Fibroblast of lung (primary cell): ENCODE results near the gene EPSTI1. TPM values are rescaled to one million over a fixed set of nuclear protein-coding genes. Genes with fewer than 3 reads are reported as not detected.
A peak's percentile ranks its signal among the peaks of the same experiment; 100 is the strongest.

Experiments used
- DNase-seq, 2 donors: peaks; one replicate each; pipeline versions ENCODE4 v3.0.0 to v3.0.0-alpha.2; 2010; ENCODE audit warnings: low read depth in 2 of 2
- H2AFZ ChIP-seq: 2 replicates; pipeline ENCODE4 v1.5.1; 2012; ENCODE audit warnings: low read length, control low read depth, inconsistent platforms
- H3K27ac ChIP-seq: 2 replicates; pipeline ENCODE4 v1.5.1; 2011; ENCODE audit warnings: low read length, control low read depth; ENCODE audit not compliant: insufficient read depth
- H3K27me3 ChIP-seq: 2 replicates; pipeline ENCODE4 v1.5.1; 2011; ENCODE audit warnings: mild to moderate bottlenecking, low read length; ENCODE audit not compliant: control insufficient read depth, insufficient read depth
- H3K36me3 ChIP-seq: 2 replicates; pipeline ENCODE4 v1.5.1; 2011; ENCODE audit warnings: low read length; ENCODE audit not compliant: control insufficient read depth, insufficient read depth
- H3K4me1 ChIP-seq: 2 replicates; pipeline ENCODE4 v1.5.1; 2011; ENCODE audit warnings: low read length; ENCODE audit not compliant: control insufficient read depth, insufficient read depth; ENCODE audit errors: extremely low read depth
- H3K4me2 ChIP-seq: 2 replicates; pipeline ENCODE4 v1.5.1; 2011; ENCODE audit warnings: low read length, control low read depth; ENCODE audit not compliant: insufficient read depth; ENCODE audit errors: extremely low read depth
- H3K4me3 ChIP-seq, 4 experiments: fragments of 200-600 bp in 1 of 4; sonication (generic) in 1 of 4; replicated peaks in 1 of 4; 2 replicates each; pipeline ENCODE4 v1.5.1; 2011 to 2016; ENCODE audit warnings: low read length in 4 of 4, low read depth in 3 of 4, mild to moderate bottlenecking in 3 of 4, control low read depth in 2 of 4, inconsistent platforms in 1 of 4, mixed read lengths in 1 of 4; ENCODE audit not compliant: insufficient read depth in 1 of 4; ENCODE audit errors: control extremely low read depth in 1 of 4
- H3K79me2 ChIP-seq: 2 replicates; pipeline ENCODE4 v1.5.1; 2012; ENCODE audit warnings: mild to moderate bottlenecking, low read length, inconsistent platforms; ENCODE audit not compliant: control insufficient read depth, insufficient read depth
- H3K9ac ChIP-seq: 2 replicates; pipeline ENCODE4 v1.5.1; 2011; ENCODE audit warnings: mild to moderate bottlenecking, low read length, control low read depth; ENCODE audit not compliant: insufficient read depth
- H3K9me3 ChIP-seq: 2 replicates; pipeline ENCODE4 v1.5.1; 2012; ENCODE audit warnings: low read depth, low read length; ENCODE audit not compliant: control insufficient read depth, insufficient read depth
- H4K20me1 ChIP-seq: 2 replicates; pipeline ENCODE4 v1.5.1; 2011; ENCODE audit warnings: low read length; ENCODE audit not compliant: control insufficient read depth, insufficient read depth; ENCODE audit errors: extremely low read depth
- CTCF ChIP-seq, 2 donors: IDR thresholded peaks in 1 of 2; conservative IDR thresholded peaks in 1 of 2; 1 replicate in 1 of 2; 2 replicates in 1 of 2; pipeline ENCODE4 v1.5.1; 2011 to 2012; ENCODE audit warnings: low read length in 2 of 2, control low read depth in 1 of 2, inconsistent platforms in 1 of 2, low read depth in 1 of 2, mild to moderate bottlenecking in 1 of 2
- EZH2 ChIP-seq: IDR thresholded peaks from 2 replicates; pipeline ENCODE4 v1.5.1; 2012; ENCODE audit warnings: low read length, control low read depth, mild to moderate bottlenecking; ENCODE audit errors: missing control alignments
- polyA plus RNA-seq, 2 donors: library from polyadenylated mRNA; depleted of rRNA in 1 of 2; stranded (reverse) in 1 of 2; unstranded in 1 of 2; fragments of >200 nt; gene quantifications; 2 replicates each; pipeline ENCODE4 v1.2.1, GENCODE V29; 2011 to 2012; ENCODE audit warnings: missing spikeins in 1 of 2
- total RNA-seq: library from RNA; depleted of rRNA; stranded (reverse); fragments of >200 nt; gene quantifications from 2 replicates; pipeline ENCODE4 v1.2.1, GENCODE V29; 2014

The EPSTI1 gene
- total and polyA plus RNA-seq, 2 donors (not counting 1 experiment from before 2014, with no cell fraction given): 5.6 to 10.9 TPM

DNA sequence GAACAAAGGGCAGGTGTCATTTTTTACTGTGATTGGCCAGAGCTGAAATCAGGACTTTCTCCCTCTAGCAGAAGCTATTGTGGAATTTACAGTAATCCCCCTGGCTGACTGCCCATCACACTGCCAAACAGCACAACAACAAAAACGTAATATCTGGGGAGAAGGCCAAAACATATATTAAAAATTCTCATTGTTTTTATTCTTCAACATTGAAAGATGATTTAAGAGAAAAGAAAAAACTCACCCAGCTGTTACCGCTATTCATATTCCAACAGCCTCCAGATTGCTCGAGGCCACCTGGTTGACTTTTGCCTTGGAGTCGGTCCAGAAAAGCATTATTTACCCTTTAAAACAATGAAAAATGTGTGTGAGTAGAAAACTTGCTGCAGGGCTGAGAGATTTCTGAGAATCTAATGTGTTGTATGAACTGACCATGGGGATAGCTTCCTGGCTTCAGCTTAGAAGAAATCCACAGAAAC lies 97.2 kb downstream of the EPSTI1 start:
- peak; percentile 6 to 85 for DNase-seq
- H2AFZ ChIP-seq: no peak overlapping the region
- no peak overlapping the region for H3K9ac ChIP-seq
- no peaks in the 10 kb centered on the region for H3K36me3 ChIP-seq
- no peaks in the 10 kb centered on the region for H3K79me2 ChIP-seq
- no peaks in the 10 kb centered on the region for H3K27me3 ChIP-seq
- H3K9me3 ChIP-seq: no peaks in the 10 kb centered on the region
- H3K4me3 ChIP-seq: no peak overlapping the region
- TF ChIP-seq CTCF (conservative IDR thresholded peaks at IDR 0.05 in 1 of 2, IDR thresholded peaks at IDR 0.05 in 1 of 2; ENCODE audit: low read depth in 1 of 2, low read length in 2 of 2) (no peak), EZH2 (no peak)
- no peak overlapping the region for H3K27ac ChIP-seq
- H3K4me1 ChIP-seq: no peaks in the 10 kb centered on the region
- H3K4me2 ChIP-seq: no peak overlapping the region
- no peaks in the 10 kb centered on the region for H4K20me1 ChIP-seq

DNA sequence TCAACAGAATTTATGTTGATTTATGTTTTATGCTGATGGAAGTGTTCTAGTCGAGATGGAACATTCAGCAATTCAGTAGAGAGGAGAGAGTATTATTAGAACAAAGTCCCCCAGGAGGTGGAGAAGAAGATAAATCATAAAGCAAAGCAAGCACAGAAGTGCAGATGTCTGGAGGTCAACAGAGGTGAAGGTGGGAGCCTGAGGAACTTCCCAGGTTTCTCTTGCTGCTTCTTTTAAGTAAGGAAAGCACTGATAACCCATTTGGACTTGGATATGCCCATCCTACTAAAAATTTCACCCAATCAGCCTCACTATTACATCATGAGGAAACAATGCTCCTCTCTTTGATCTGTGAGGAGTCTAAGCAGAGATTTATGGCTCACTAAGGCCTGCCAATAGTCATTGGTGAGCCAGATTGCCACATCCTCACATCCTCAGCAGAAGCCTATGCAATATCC lies 98.8 kb downstream of the EPSTI1 start:
- no peak overlapping the region for H3K27ac ChIP-seq

DNA sequence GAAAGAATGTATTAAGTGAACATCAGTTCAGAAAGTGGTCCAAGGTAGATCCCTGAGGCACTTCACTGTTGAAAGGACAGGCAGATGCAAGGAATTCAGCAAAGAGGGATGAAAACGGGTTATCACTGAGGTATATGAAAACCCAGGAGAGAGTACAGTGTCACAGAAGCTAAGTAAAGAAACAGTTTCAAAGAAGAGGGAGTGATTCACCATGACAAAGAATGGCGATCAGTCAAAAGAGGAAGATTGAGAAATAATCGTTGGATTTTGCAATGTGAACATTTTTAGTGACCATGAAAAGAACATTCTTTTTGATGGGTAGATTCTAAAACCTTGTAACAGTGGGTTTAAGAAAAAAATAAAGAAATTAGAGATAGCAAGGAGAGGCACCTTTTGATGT lies 99.3 kb downstream of the EPSTI1 start:
- H3K79me2 ChIP-seq: no peaks in the 10 kb centered on the region
- TF ChIP-seq EZH2 (no peak), CTCF (conservative IDR thresholded peaks at IDR 0.05 in 1 of 2, IDR thresholded peaks at IDR 0.05 in 1 of 2; ENCODE audit: low read depth in 1 of 2, low read length in 2 of 2) (no peak)
- no peak overlapping the region for H3K4me2 ChIP-seq
- H3K9ac ChIP-seq: no peak overlapping the region
- DNase-seq: peak in 1 of 2 donors; percentile 69
- H3K9me3 ChIP-seq: no peaks in the 10 kb centered on the region
- no peaks in the 10 kb centered on the region for H3K4me1 ChIP-seq
- H3K36me3 ChIP-seq: no peaks in the 10 kb centered on the region
- H3K4me3 ChIP-seq: no peak overlapping the region
- no peak overlapping the region for H3K27ac ChIP-seq
- H3K27me3 ChIP-seq: no peaks in the 10 kb centered on the region
- no peak overlapping the region for H2AFZ ChIP-seq
- no peaks in the 10 kb centered on the region for H4K20me1 ChIP-seq

More for the DNA sequence above, 98.8 kb downstream of the EPSTI1 start:
- no peaks in the 10 kb centered on the region for H3K4me1 ChIP-seq
- H3K27me3 ChIP-seq: no peaks in the 10 kb centered on the region
- H3K79me2 ChIP-seq: no peaks in the 10 kb centered on the region
- no peak overlapping the region for H3K4me3 ChIP-seq
- no peaks in the 10 kb centered on the region for H3K36me3 ChIP-seq
- no peak for TF ChIP-seq EZH2
- TF ChIP-seq CTCF (conservative IDR thresholded peaks at IDR 0.05 in 1 of 2, IDR thresholded peaks at IDR 0.05 in 1 of 2; ENCODE audit: low read depth in 1 of 2, low read length in 2 of 2): no peak
- H3K4me2 ChIP-seq: no peak overlapping the region
- DNase-seq: peak; percentile 34 to 69
- no peaks in the 10 kb centered on the region for H3K9me3 ChIP-seq
- no peak overlapping the region for H2AFZ ChIP-seq
- H4K20me1 ChIP-seq: no peaks in the 10 kb centered on the region
- no peak overlapping the region for H3K9ac ChIP-seq
